ENCODE results near the gene PKD1L1. TPM values are rescaled to one million over a fixed set of nuclear protein-coding genes. Genes with fewer than 3 reads are reported as not detected.

PKD1L1 gene
- total RNA-seq, 1 donor from 2014 or later, result 0.89 TPM

- H3K4me3 Mint-ChIP-seq (ENCODE audit: low read depth), result no peak overlapping the region
- H3K9me3 Mint-ChIP-seq (ENCODE audit: low read depth), result no peaks in the 10 kb centered on the region
- H3K4me1 Mint-ChIP-seq (ENCODE audit: low read depth), result peaks cover 34% of the 10 kb centered on the region
- no peaks in the 10 kb centered on the region for H3K27me3 Mint-ChIP-seq
- no peak for DNase-seq (ENCODE audit: low spot score, unreplicated experiment)
- no peak overlapping the region for H3K27ac Mint-ChIP-seq
- TF ChIP-seq CTCF (IDR thresholded peaks at IDR 0.05; ENCODE audit: unreplicated experiment), result no peak
- no peaks in the 10 kb centered on the region for H3K36me3 Mint-ChIP-seq (ENCODE audit: insufficient read depth)
These were observed 12.9 kb downstream of the PKD1L1 start for GRCh38 chr7:47935336-47935735.

GRCh38 chr7:47934831-47935230 is 13.4 kb downstream of the PKD1L1 start:
- Mint-ChIP-seq H3K9me3 (ENCODE audit: low read depth) (no peaks in the 10 kb centered on the region), H3K27ac (no peak overlapping the region), H3K36me3 (ENCODE audit: insufficient read depth) (no peaks in the 10 kb centered on the region), H3K4me3 (ENCODE audit: low read depth) (no peak overlapping the region), H3K4me1 (ENCODE audit: low read depth) (peaks cover 29% of the 10 kb centered on the region), H3K27me3 (no peaks in the 10 kb centered on the region)
- no peak for TF ChIP-seq CTCF (IDR thresholded peaks at IDR 0.05; ENCODE audit: unreplicated experiment)
- DNase-seq (ENCODE audit: low spot score, unreplicated experiment), result no peak

GRCh38 chr7:47933215-47933614 is 15.1 kb downstream of the PKD1L1 start:
- Mint-ChIP-seq H3K9me3 (ENCODE audit: low read depth) (no peaks in the 10 kb centered on the region), H3K36me3 (ENCODE audit: insufficient read depth) (no peaks in the 10 kb centered on the region), H3K4me1 (ENCODE audit: low read depth) (peaks cover 27% of the 10 kb centered on the region), H3K27me3 (no peaks in the 10 kb centered on the region), H3K4me3 (ENCODE audit: low read depth) (no peak overlapping the region), H3K27ac (no peak overlapping the region)
- no peak for TF ChIP-seq CTCF (IDR thresholded peaks at IDR 0.05; ENCODE audit: unreplicated experiment)
- DNase-seq (ENCODE audit: low spot score, unreplicated experiment), result no peak

- no peak for DNase-seq (ENCODE audit: low spot score, unreplicated experiment)
- no peaks in the 10 kb centered on the region for H3K27me3 Mint-ChIP-seq
These were observed 15.7 kb downstream of the PKD1L1 start for GRCh38 chr7:47932466-47933037.

GRCh38 chr7:47932016-47932415 is 16.2 kb downstream of the PKD1L1 start:
- no peaks in the 10 kb centered on the region for H3K27me3 Mint-ChIP-seq
- H3K4me1 Mint-ChIP-seq (ENCODE audit: low read depth), result peaks cover 22% of the 10 kb centered on the region
- no peak overlapping the region for H3K27ac Mint-ChIP-seq
- H3K36me3 Mint-ChIP-seq (ENCODE audit: insufficient read depth), result no peaks in the 10 kb centered on the region
- no peak for TF ChIP-seq CTCF (IDR thresholded peaks at IDR 0.05; ENCODE audit: unreplicated experiment)
- H3K9me3 Mint-ChIP-seq (ENCODE audit: low read depth), result no peaks in the 10 kb centered on the region
- H3K4me3 Mint-ChIP-seq (ENCODE audit: low read depth), result no peak overlapping the region
- no peak for DNase-seq (ENCODE audit: low spot score, unreplicated experiment)

More at GRCh38 chr7:47932466-47933037, 15.7 kb downstream of the PKD1L1 start:
- no peak for TF ChIP-seq CTCF (IDR thresholded peaks at IDR 0.05; ENCODE audit: unreplicated experiment)
- no peaks in the 10 kb centered on the region for H3K9me3 Mint-ChIP-seq (ENCODE audit: low read depth)
- H3K4me3 Mint-ChIP-seq (ENCODE audit: low read depth), result no peak overlapping the region
- peaks cover 26% of the 10 kb centered on the region for H3K4me1 Mint-ChIP-seq (ENCODE audit: low read depth)
- no peaks in the 10 kb centered on the region for H3K36me3 Mint-ChIP-seq (ENCODE audit: insufficient read depth)
- H3K27ac Mint-ChIP-seq, result no peak overlapping the region

Measured in progenitor cell of endocrine pancreas (in vitro differentiated cells).